ENCODE results near the gene MLEC. TPM values are rescaled to one million over a fixed set of nuclear protein-coding genes. Genes with fewer than 3 reads are reported as not detected.

The MLEC gene
- total and polyA plus RNA-seq, 3 donors from 2014 or later: 93.2 to 130 (median 104) TPM

DNA sequence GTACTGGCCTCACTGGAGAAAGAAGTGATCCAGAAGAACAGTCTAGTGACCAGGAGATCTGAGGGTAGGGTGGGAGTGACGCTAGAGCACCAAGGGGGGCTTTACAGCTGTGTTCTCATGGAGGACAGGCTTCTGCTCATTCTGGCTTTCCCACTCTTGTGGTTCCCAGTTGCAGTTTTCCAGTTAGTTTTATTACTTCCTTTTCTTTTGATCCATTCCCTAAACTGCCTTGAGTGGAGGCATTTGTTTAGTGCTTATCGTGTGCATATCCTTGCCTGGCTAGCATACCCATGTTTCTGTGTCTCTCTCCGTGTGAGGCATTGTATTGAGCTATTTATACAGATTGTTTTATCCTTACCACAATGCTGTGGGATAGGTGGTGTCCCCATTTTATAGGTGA is 4.0 kb downstream of the MLEC start:
- H3K9me3 ChIP-seq: no peaks in the 10 kb centered on the region
- H3K27ac ChIP-seq: no peak overlapping the region
- WGBS, 2 donors: 55 to 77% methylated on average over 3 of the region's 3 CpGs
- DNase-seq: no peak
- peaks cover 23% of the 10 kb centered on the region for H3K4me1 ChIP-seq
- no peak overlapping the region for H3K4me3 ChIP-seq
- TF ChIP-seq, protein P1, sequence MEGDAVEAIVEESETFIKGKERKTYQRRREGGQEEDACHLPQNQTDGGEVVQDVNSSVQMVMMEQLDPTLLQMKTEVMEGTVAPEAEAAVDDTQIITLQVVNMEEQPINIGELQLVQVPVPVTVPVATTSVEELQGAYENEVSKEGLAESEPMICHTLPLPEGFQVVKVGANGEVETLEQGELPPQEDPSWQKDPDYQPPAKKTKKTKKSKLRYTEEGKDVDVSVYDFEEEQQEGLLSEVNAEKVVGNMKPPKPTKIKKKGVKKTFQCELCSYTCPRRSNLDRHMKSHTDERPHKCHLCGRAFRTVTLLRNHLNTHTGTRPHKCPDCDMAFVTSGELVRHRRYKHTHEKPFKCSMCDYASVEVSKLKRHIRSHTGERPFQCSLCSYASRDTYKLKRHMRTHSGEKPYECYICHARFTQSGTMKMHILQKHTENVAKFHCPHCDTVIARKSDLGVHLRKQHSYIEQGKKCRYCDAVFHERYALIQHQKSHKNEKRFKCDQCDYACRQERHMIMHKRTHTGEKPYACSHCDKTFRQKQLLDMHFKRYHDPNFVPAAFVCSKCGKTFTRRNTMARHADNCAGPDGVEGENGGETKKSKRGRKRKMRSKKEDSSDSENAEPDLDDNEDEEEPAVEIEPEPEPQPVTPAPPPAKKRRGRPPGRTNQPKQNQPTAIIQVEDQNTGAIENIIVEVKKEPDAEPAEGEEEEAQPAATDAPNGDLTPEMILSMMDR (IDR thresholded peaks at IDR 0.05): no peak
- TF ChIP-seq POLR2A (IDR thresholded peaks at IDR 0.05): no peak
- intact Hi-C loops (cut with DNase I; ENCODE audit: low total_unique reads): no loop called here
- H3K27me3 ChIP-seq: no peaks in the 10 kb centered on the region
- H3K36me3 ChIP-seq (ENCODE audit: low read depth, missing control alignments): no peaks in the 10 kb centered on the region

DNA sequence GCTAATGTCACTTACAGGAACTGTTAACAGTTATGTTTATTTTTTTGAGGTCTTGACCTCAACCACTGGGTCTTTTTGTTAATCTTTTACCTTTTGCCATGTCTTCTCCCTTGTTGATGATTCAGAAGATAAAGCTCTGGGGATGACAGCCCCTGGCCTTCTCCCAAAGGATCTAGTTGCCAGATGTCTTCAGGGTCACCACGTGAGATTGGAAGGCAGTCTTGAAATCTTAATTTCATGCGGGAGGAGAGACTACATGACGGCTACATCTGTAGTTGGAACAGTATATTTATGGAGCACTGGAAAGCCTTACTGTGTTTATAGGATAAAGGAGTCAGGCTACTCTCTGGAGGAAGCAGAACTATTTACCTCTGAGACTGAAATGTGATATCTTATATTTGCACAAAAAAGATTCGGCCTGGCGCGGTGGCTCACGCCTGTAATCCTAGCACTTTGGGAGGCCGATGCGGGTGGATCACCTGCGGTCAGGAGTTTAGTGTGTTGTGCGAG is 5.6 kb downstream of the MLEC start:
- no peaks in the 10 kb centered on the region for H3K9me3 ChIP-seq
- no peak overlapping the region for H3K4me3 ChIP-seq
- H3K27ac ChIP-seq: no peak overlapping the region
- DNase-seq: no peak
- intact Hi-C loops (cut with DNase I; ENCODE audit: low total_unique reads): no loop called here
- H3K36me3 ChIP-seq (ENCODE audit: low read depth, missing control alignments): no peaks in the 10 kb centered on the region
- peaks cover 23% of the 10 kb centered on the region for H3K4me1 ChIP-seq
- 84% methylated on average over 11 of the region's 11 CpGs for WGBS, 2 donors
- H3K27me3 ChIP-seq: no peaks in the 10 kb centered on the region
- no peak for TF ChIP-seq POLR2A (IDR thresholded peaks at IDR 0.05)
- TF ChIP-seq, protein P1 (IDR thresholded peaks at IDR 0.05): no peak

DNA sequence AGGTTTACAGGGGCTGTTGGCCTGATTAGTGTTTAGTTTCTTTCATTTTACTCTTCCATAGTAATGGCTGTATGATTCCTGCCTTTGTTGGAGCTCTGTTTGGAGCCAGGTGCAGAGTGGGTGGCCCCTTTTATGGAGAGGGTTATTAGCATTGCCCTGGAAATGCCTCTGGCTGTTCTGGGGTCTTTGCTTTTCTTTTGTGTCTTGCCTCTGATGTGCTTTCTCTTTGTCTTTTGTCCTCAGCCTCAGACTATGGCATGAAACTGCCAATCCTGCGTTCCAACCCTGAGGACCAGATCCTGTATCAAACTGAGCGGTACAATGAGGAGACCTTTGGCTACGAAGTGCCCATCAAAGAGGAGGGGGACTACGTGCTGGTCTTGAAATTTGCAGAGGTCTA is 6.9 kb downstream of the MLEC start:
- Histone ChIP-seq H3K27ac (no peak overlapping the region), H3K9me3 (no peaks in the 10 kb centered on the region), H3K27me3 (no peaks in the 10 kb centered on the region), H3K4me1 (peaks cover 20% of the 10 kb centered on the region), H3K4me3 (no peak overlapping the region), H3K36me3 (ENCODE audit: low read depth, missing control alignments) (no peaks in the 10 kb centered on the region)
- no peak for DNase-seq
- intact Hi-C loops (cut with DNase I; ENCODE audit: low total_unique reads): no loop called here
- 89 to 91% methylated on average over 4 of the region's 4 CpGs for WGBS, 2 donors
- TF ChIP-seq POLR2A (IDR thresholded peaks at IDR 0.05): no peak
- TF ChIP-seq, protein P1 (IDR thresholded peaks at IDR 0.05): no peak

DNA sequence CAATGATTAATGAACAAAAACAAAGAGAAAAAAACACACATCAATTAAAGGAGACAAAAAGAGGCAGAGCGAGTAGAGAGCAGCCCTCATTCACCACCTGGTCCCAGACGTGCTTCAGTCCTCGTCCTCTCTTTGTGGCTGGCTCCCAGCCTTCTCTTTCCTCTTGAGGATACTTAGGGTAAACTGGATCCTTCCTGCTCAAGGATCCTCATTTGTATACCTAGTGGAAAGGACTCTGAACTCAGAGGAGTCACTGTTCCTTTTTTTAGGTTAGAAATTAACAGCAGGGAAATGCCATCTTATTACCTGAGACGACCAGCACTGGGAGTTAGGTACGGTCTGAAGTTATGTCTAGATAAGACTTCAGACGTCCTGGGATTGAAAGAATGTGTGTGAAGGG is 9.7 kb downstream of the MLEC start:
- Histone ChIP-seq H3K4me3 (no peak overlapping the region), H3K9me3 (no peaks in the 10 kb centered on the region), H3K27me3 (no peaks in the 10 kb centered on the region), H3K27ac (no peak overlapping the region), H3K36me3 (ENCODE audit: low read depth, missing control alignments) (no peaks in the 10 kb centered on the region), H3K4me1 (peaks cover 9% of the 10 kb centered on the region)
- DNase-seq: no peak
- 83 to 87% methylated on average over 6 of the region's 6 CpGs for WGBS, 2 donors
- TF ChIP-seq POLR2A (IDR thresholded peaks at IDR 0.05): no peak
- TF ChIP-seq, protein P1 (IDR thresholded peaks at IDR 0.05): no peak
- intact Hi-C loops (cut with DNase I; ENCODE audit: low total_unique reads): no loop called here

DNA sequence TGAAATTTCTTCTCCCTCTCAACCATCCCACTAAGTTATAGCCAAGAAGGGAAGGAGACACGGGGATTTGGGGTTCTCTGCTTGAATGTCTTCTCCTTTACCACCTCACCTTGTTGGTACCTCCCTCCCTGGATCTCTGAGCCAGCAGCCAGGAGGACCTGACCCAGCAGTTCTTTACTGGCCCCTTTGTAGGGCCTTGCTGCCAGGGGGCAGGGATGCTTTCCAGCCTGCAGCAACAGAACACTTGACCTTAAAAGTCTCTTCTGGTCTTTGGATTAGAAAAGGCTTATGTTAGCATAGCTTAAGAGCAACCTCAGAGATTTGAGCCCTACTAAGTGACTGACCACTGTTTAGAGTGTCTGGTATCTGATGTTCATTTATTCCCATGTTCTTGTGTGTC is 10.4 kb downstream of the MLEC start:
- no peak for DNase-seq
- no peaks in the 10 kb centered on the region for H3K36me3 ChIP-seq (ENCODE audit: low read depth, missing control alignments)
- intact Hi-C loops (cut with DNase I; ENCODE audit: low total_unique reads): no loop called here
- no peak overlapping the region for H3K4me3 ChIP-seq
- TF ChIP-seq, protein P1 (IDR thresholded peaks at IDR 0.05): no peak
- no peak for TF ChIP-seq POLR2A (IDR thresholded peaks at IDR 0.05)
- peaks cover 12% of the 10 kb centered on the region for H3K4me1 ChIP-seq
- no peaks in the 10 kb centered on the region for H3K9me3 ChIP-seq
- H3K27ac ChIP-seq: no peak overlapping the region
- H3K27me3 ChIP-seq: no peaks in the 10 kb centered on the region
- WGBS, 2 donors: 61 to 93% methylated on average over 1 of the region's 1 CpG
